HEK293T (cell line): Measurements from ENCODE around the gene CNNM2.

Experiments used
- CTCF ChIA-PET: fragments of 350-600 bp; formaldehyde crosslinking; extraction: SDS; loops from one replicate; lab custom pipeline; 2021; ENCODE audit warnings: antibody characterized with exemption, inconsistent platforms; lab: Yijun Ruan, JAX
- POLR2A ChIA-PET: fragments of 350-600 bp; formaldehyde crosslinking; extraction: SDS; loops from one replicate; lab custom pipeline; 2020; ENCODE audit warnings: antibody characterized with exemption, inconsistent platforms; lab: Yijun Ruan, JAX
- DNase-seq: peaks from one replicate; pipeline ENCODE4 v3.0.0; 2012; ENCODE audit warnings: mixed read lengths; ENCODE audit errors: extremely low spot score
- ARNT ChIP-seq: fragments of 450-650 bp; IDR thresholded peaks from 2 replicates; pipeline ENCODE4 v1.6.1; 2017; ENCODE audit warnings: mild to moderate bottlenecking
- BHLHE40 ChIP-seq: fragments of 450-650 bp; IDR thresholded peaks from 2 replicates; pipeline ENCODE4 v1.6.1; 2016; ENCODE audit warnings: mild to moderate bottlenecking, moderate library complexity, borderline replicate concordance
- CTBP1 ChIP-seq: fragments of 450-650 bp; IDR thresholded peaks from 2 replicates; pipeline ENCODE4 v1.6.1; 2016; ENCODE audit warnings: borderline replicate concordance
- ELF4 ChIP-seq: fragments of 450-650 bp; IDR thresholded peaks from 2 replicates; pipeline ENCODE4 v1.6.1; 2017; ENCODE audit warnings: antibody characterized with exemption
- FOXA1 ChIP-seq: fragments of 450-650 bp; IDR thresholded peaks from 2 replicates; pipeline ENCODE4 v1.6.1; 2016; ENCODE audit warnings: mild to moderate bottlenecking
- FOXK2 ChIP-seq: fragments of 450-650 bp; IDR thresholded peaks from 2 replicates; pipeline ENCODE4 v1.6.1; 2016; ENCODE audit warnings: mild to moderate bottlenecking
- FOXM1 ChIP-seq: fragments of 450-650 bp; IDR thresholded peaks from 2 replicates; pipeline ENCODE4 v1.6.1; 2017; ENCODE audit warnings: mild to moderate bottlenecking, borderline replicate concordance
- HDGF ChIP-seq: fragments of 450-650 bp; IDR thresholded peaks from 2 replicates; pipeline ENCODE4 v1.6.1; 2017; ENCODE audit warnings: antibody characterized with exemption, borderline replicate concordance
- L3MBTL2 ChIP-seq: fragments of 450-650 bp; conservative IDR thresholded peaks from 2 replicates; pipeline ENCODE4 v1.6.1; 2016; ENCODE audit warnings: mild to moderate bottlenecking
- LEF1 ChIP-seq: fragments of 450-650 bp; IDR thresholded peaks from 2 replicates; pipeline ENCODE4 v1.6.1; 2017; ENCODE audit warnings: mild to moderate bottlenecking, borderline replicate concordance
- NFRKB ChIP-seq: fragments of 450-650 bp; IDR thresholded peaks from 2 replicates; pipeline ENCODE4 v1.6.1; 2016; ENCODE audit warnings: mild to moderate bottlenecking, moderate library complexity
- SP1 ChIP-seq: fragments of 450-650 bp; IDR thresholded peaks from 2 replicates; pipeline ENCODE4 v1.6.1; 2017
- SUZ12 ChIP-seq: fragments of 450-650 bp; IDR thresholded peaks from 2 replicates; pipeline ENCODE4 v1.6.1; 2016; ENCODE audit warnings: mild to moderate bottlenecking
- TARDBP ChIP-seq: fragments of 450-650 bp; IDR thresholded peaks from 2 replicates; pipeline ENCODE4 v1.6.1; 2016
- ZNF384 ChIP-seq: fragments of 450-650 bp; IDR thresholded peaks from 2 replicates; pipeline ENCODE4 v1.6.1; 2016
- TF ChIP-seq, protein P1 (sequence below): fragments of 450-650 bp; IDR thresholded peaks from 2 replicates; pipeline ENCODE4 v1.6.1; 2016

Gene CNNM2

DNA sequence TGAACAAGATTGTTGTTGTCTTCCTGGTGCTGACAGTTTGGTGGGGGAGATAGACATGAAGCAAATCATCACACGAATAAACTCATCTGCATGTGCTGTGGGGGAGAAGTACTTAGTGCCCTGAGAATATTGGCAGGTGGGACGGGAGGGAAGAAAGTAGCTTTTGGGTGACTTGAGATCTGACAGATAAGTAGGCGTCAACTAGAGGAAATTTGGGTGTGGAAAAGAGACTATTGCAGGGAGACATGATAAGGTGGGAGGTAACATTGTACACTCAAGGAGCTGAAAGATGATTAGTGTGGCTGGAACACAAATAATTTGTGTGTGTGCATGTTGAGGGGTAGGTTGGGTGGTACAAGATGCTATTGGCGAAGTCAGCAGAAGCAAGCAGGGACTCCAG is 30.1 kb downstream of the CNNM2 start:
- CTCF ChIA-PET, result no interaction called here
- POLR2A ChIA-PET, result interaction anchor here (0.6 kb wide), 1 partner anchor 30 kb away, joined by 3 read pairs; the partner anchor contains the start of gene CNNM2
- no peak for DNase-seq
- no peak for TF ChIP-seq SP1
- TF ChIP-seq ELF4, result no peak
- TF ChIP-seq SUZ12, result no peak
- TF ChIP-seq BHLHE40, result no peak

DNA sequence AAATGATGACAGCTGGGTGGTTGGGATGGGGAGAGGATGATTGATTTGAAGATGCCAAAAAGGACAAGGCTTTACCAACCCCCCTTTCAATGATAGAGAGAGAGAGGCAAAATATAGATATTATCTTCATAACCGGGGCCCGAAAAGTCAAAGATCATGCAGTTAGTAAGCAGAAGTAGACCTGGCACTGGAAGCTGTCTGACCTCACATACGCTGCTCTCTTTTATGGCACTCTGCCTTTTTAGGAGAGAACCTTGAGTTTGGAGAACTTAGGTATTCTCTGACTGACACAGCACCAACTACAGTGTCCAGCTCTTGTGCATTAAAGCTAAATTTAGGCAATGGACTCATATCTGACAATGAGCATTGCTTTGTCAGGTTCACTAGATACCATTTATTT is 30.7 kb downstream of the CNNM2 start:
- ChIA-PET POLR2A (interaction anchor here (0.6 kb wide), 1 partner anchor 31 kb away, joined by 3 read pairs; the partner anchor contains the start of gene CNNM2), CTCF (no interaction called here)
- no peak for DNase-seq
- no peak for TF ChIP-seq SP1
- TF ChIP-seq CTBP1, result no peak
- TF ChIP-seq HDGF, result no peak
- no peak for TF ChIP-seq FOXK2
- TF ChIP-seq, protein P1, sequence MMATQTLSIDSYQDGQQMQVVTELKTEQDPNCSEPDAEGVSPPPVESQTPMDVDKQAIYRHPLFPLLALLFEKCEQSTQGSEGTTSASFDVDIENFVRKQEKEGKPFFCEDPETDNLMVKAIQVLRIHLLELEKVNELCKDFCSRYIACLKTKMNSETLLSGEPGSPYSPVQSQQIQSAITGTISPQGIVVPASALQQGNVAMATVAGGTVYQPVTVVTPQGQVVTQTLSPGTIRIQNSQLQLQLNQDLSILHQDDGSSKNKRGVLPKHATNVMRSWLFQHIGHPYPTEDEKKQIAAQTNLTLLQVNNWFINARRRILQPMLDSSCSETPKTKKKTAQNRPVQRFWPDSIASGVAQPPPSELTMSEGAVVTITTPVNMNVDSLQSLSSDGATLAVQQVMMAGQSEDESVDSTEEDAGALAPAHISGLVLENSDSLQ, result no peak
- TF ChIP-seq FOXA1, result no peak
- no peak for TF ChIP-seq LEF1
- TF ChIP-seq ARNT, result no peak
- TF ChIP-seq NFRKB, result no peak
- no peak for TF ChIP-seq ELF4
- TF ChIP-seq SUZ12, result no peak

DNA sequence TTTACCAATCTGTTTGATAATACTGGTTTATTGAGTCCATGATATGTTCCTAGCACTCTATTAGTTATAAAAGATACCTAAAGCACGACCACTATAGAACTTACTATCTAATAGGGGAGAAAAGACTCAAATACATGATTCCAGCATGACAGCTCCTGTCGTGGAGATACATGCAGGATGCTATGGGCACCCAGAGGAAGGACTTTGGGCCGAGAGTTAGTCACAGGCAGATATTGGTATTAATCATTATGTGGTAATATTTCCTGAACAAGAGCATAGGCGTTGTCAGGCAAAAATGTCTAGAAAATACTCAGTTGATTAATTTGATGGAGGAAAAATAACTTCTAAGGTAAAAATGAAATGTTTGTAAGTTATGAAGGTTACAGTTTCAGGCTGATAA is 31.8 kb downstream of the CNNM2 start:
- DNase-seq, result no peak
- CTCF ChIA-PET, result no interaction called here
- POLR2A ChIA-PET, result interaction anchor here (0.5 kb wide), 1 partner anchor 458 kb away, joined by 3 read pairs; no protein-coding TSS in a partner anchor
- TF ChIP-seq ZNF384 (no peak), FOXK2 (no peak), LEF1 (no peak), HDGF (no peak), ARNT (no peak), L3MBTL2 (no peak), ELF4 (no peak), FOXA1 (no peak), TARDBP (no peak), NFRKB (no peak), CTBP1 (no peak), FOXM1 (no peak), SUZ12 (no peak), SP1 (no peak), BHLHE40 (no peak)
- TF ChIP-seq, protein P1, result no peak

DNA sequence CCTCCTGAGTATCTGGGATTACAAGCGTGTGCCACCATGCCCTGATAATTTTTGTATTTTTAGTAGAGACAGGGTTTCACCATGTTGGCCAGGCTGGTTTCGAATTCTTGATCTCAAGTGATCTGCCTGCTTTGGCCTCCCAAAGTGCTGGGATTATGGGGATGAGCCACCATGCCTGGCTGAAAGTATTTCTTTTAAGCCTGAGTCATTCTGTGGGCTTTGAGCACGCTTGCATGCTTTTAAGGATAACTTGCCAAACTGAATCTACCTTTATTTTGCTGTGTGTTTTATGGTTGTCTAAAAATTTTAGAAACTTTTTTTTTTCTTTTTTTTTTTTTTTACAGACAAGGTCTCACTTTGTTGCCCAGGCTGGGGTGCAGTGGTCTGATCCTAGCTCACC is 33.2 kb downstream of the CNNM2 start:
- ChIA-PET CTCF (no interaction called here), POLR2A (no interaction called here)
- TF ChIP-seq SP1, result no peak
- no peak for TF ChIP-seq FOXK2
- TF ChIP-seq SUZ12, result no peak
- TF ChIP-seq HDGF, result no peak
- no peak for TF ChIP-seq ARNT
- TF ChIP-seq TARDBP, result no peak
- TF ChIP-seq LEF1, result no peak
- no peak for TF ChIP-seq FOXM1
- TF ChIP-seq ZNF384, result no peak
- no peak for TF ChIP-seq L3MBTL2
- TF ChIP-seq, protein P1, result no peak
- TF ChIP-seq FOXA1, result no peak
- TF ChIP-seq NFRKB, result no peak
- TF ChIP-seq BHLHE40, result no peak
- no peak for TF ChIP-seq CTBP1
- no peak for DNase-seq

DNA sequence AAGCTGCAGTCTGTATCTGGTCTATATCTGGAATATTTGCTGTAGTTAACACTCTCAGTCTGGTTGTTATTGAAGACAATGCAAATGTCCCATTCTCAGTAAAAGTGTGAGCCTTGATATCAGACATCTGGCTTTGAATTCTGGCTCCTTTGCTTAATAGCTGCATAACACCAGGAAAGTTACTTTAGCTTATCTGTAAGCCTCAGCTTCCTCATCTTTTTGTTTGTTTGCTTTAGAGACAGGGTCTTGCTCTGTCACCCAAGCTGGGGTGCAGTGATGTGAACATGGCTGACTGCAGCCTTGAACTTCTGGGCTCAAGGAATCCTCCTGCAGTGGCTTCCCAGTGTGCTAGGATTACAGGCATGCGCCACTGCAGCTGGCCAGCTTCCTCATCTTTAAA is 41.3 kb downstream of the CNNM2 start:
- TF ChIP-seq LEF1, result no peak
- TF ChIP-seq, protein P1, result no peak
- no peak for TF ChIP-seq ZNF384
- TF ChIP-seq FOXA1, result no peak
- no peak for TF ChIP-seq BHLHE40
- no peak for TF ChIP-seq FOXM1
- no peak for TF ChIP-seq ARNT
- TF ChIP-seq NFRKB, result no peak
- no peak for TF ChIP-seq L3MBTL2
- TF ChIP-seq HDGF, result no peak
- DNase-seq, result no peak
- POLR2A ChIA-PET, result no interaction called here
- CTCF ChIA-PET, result interaction anchor here (0.8 kb wide), 1 partner anchor 15 kb away, joined by 3 read pairs; no protein-coding TSS in a partner anchor

DNA sequence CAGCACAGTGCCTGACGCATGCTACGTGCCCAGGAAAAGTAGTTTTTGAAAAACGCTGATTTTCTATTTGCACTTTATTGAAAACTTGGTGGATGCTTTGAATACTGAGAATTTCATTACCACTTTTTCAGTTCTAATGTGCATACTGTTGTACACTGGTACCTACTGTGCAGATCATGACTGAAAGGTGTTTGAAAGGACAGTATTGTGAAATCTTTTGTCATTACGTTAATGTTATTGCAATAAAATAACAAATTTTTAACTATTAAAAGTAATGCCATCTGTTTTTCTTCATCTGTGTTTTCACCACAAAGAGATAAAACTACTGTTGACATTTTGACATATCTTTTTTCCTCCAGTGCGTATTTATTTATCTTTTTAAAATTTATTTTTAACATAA is 42.1 kb downstream of the CNNM2 start:
- ChIA-PET POLR2A (no interaction called here), CTCF (no interaction called here)
- no peak for DNase-seq
- no peak for TF ChIP-seq BHLHE40
- no peak for TF ChIP-seq ELF4
- TF ChIP-seq, protein P1, result no peak
- no peak for TF ChIP-seq TARDBP
- TF ChIP-seq FOXK2, result no peak
- no peak for TF ChIP-seq CTBP1
- no peak for TF ChIP-seq NFRKB
- TF ChIP-seq ARNT, result no peak
- no peak for TF ChIP-seq HDGF
- TF ChIP-seq FOXM1, result no peak
- no peak for TF ChIP-seq SP1
- no peak for TF ChIP-seq L3MBTL2
- TF ChIP-seq ZNF384, result no peak
